Fibroblast of lung (primary cell): ENCODE measurements around the gene KERA.

ENCODE experiments used
- EZH2 ChIP-seq: IDR thresholded peaks from 2 replicates; pipeline ENCODE4 v1.5.1; 2012; ENCODE audit warnings: low read length, control low read depth, mild to moderate bottlenecking; ENCODE audit errors: missing control alignments
- TF ChIP-seq, protein P1 (sequence below), 2 donors: IDR thresholded peaks in 1 of 2; conservative IDR thresholded peaks in 1 of 2; 1 replicate in 1 of 2; 2 replicates in 1 of 2; pipeline ENCODE4 v1.5.1; 2011 to 2012; ENCODE audit warnings: low read length in 2 of 2, control low read depth in 1 of 2, inconsistent platforms in 1 of 2, low read depth in 1 of 2, mild to moderate bottlenecking in 1 of 2

DNA sequence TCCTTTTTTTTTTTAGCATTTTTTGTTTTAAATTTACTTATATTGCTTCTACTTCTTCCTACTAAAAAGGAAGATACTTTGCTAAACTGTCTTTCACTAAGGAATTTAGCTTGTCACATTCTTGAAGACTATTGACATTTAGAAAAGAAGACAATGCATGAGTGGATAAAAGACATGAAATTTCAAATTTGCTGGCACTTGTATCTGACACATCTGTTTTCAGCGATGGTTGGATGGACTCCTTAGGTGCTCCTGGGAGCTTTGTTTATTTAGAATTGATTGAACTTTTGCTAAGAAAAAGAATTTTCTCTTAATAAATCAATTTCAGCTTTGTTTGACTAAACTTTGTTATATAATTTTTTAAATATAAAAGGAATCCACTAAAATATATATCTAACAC is 3.3 kb upstream of the KERA start:
- TF ChIP-seq, protein P1, sequence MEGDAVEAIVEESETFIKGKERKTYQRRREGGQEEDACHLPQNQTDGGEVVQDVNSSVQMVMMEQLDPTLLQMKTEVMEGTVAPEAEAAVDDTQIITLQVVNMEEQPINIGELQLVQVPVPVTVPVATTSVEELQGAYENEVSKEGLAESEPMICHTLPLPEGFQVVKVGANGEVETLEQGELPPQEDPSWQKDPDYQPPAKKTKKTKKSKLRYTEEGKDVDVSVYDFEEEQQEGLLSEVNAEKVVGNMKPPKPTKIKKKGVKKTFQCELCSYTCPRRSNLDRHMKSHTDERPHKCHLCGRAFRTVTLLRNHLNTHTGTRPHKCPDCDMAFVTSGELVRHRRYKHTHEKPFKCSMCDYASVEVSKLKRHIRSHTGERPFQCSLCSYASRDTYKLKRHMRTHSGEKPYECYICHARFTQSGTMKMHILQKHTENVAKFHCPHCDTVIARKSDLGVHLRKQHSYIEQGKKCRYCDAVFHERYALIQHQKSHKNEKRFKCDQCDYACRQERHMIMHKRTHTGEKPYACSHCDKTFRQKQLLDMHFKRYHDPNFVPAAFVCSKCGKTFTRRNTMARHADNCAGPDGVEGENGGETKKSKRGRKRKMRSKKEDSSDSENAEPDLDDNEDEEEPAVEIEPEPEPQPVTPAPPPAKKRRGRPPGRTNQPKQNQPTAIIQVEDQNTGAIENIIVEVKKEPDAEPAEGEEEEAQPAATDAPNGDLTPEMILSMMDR (conservative IDR thresholded peaks at IDR 0.05 in 1 of 2, IDR thresholded peaks at IDR 0.05 in 1 of 2; ENCODE audit: low read depth in 1 of 2, low read length in 2 of 2) = no peak
- TF ChIP-seq EZH2 = no peak
